Stomach (tissue), 4 donors: ENCODE measurements around the gene ADAMTS6.

Source experiments
- CTCF ChIP-seq, 7 experiments: fragments of 450-650 bp in 4 of 7; fragments of 200-600 bp in 3 of 7; sonication (generic) in 3 of 7; IDR thresholded peaks; one replicate each; pipeline ENCODE4 v1.5.1; 2016 to 2019; ENCODE audit warnings: antibody characterized with exemption in 7 of 7, control low read depth in 2 of 7, mild to moderate bottlenecking in 1 of 7
- EP300 ChIP-seq: sonication (generic); formaldehyde crosslinking; IDR thresholded peaks from one replicate; pipeline ENCODE4 v1.6.1; 2017; ENCODE audit warnings: antibody characterized with exemption
- POLR2AphosphoS5 ChIP-seq, 3 donors: sonication (generic); formaldehyde crosslinking; IDR thresholded peaks; one replicate each; pipeline ENCODE4 v1.6.1; 2016; ENCODE audit warnings: antibody characterized with exemption in 3 of 3

- TF ChIP-seq POLR2AphosphoS5 (IDR thresholded peaks at IDR 0.05) (no peak), EP300 (no peak), CTCF (IDR thresholded peaks at IDR 0.05) (no peak)
These were observed 63.1 kb downstream of the ADAMTS6 start for GRCh38 chr5:65418661-65419060.
